ENCODE results near the gene TMEM106A. TPM values are rescaled to one million over a fixed set of nuclear protein-coding genes. Genes with fewer than 3 reads are reported as not detected.
"Not testable (repeated sequence)": the region's sequence is repeated elsewhere in the genome, so short reads cannot be mapped to it uniquely, and the experiment has no call there.

The TMEM106A gene
- total and polyA plus RNA-seq, 2 donors (not counting 1 experiment from before 2014, with no cell fraction given): 23.7 to 66.0 TPM

GRCh38 chr17:43224146-43224705, 12.6 kb downstream of the TMEM106A start:
- H3K4me1 Mint-ChIP-seq: peaks cover 11% of the 10 kb centered on the region
- Histone ChIP-seq H2AFZ (ENCODE audit: insufficient read depth, low read depth, low read length, poor library complexity, severe bottlenecking) (no peak overlapping the region), H3K36me3 (replicated peaks in 1 of 2; ENCODE audit: control extremely low read depth in 1 of 2, control insufficient read depth in 1 of 2, extremely low read depth in 1 of 2, insufficient read depth in 2 of 2, low read length in 1 of 2) (peaks cover 0 to 31% of the 10 kb centered on the region in 2 experiments), H3K27ac (ENCODE audit: low read length in 2 of 2) (peak overlapping the region in 1 of 2 donors; percentile 11), H3K27me3 (replicated peaks in 1 of 4; ENCODE audit: control extremely low read depth in 1 of 4, control insufficient read depth in 3 of 4, insufficient read depth in 4 of 4, low read length in 3 of 4) (no peaks in the 10 kb centered on the region), H3K79me2 (ENCODE audit: control insufficient read depth, insufficient read depth, low read length) (no peaks in the 10 kb centered on the region), H4K20me1 (ENCODE audit: control insufficient read depth, insufficient read depth, low read length, poor library complexity, severe bottlenecking) (no peaks in the 10 kb centered on the region), H3K4me3 (ENCODE audit: control extremely low read depth in 1 of 5, extremely low read depth in 1 of 5, insufficient read depth in 1 of 5, low read depth in 2 of 5, low read length in 4 of 5) (no peak overlapping the region), H3K4me1 (ENCODE audit: control insufficient read depth in 2 of 2, insufficient read depth in 2 of 2, low read length in 2 of 2) (peaks cover 0 to 10% of the 10 kb centered on the region in 2 donors), H3K9me3 (ENCODE audit: control extremely low read depth in 1 of 3, control insufficient read depth in 2 of 3, insufficient read depth in 1 of 3, low read length in 2 of 3) (no peaks in the 10 kb centered on the region), H3K4me2 (replicated peaks; ENCODE audit: low read depth, low read length, poor library complexity, severe bottlenecking) (no peak overlapping the region), H3K9ac (ENCODE audit: low read length) (no peak overlapping the region)
- no peak for ATAC-seq (ENCODE audit: low read depth)
- H3K9me3 Mint-ChIP-seq (ENCODE audit: insufficient read depth): no peaks in the 10 kb centered on the region
- intact Hi-C loops (cut with micrococcal nuclease): no loop called here
- DNase-seq: no peak
- WGBS (ENCODE audit: insufficient coverage): 89% methylated on average over 5 of the region's 7 CpGs
- no peak overlapping the region for H3K4me3 Mint-ChIP-seq
- ChIA-PET POLR2A (no interaction called here), CTCF (no interaction called here)
- no peaks in the 10 kb centered on the region for H3K27me3 Mint-ChIP-seq
- H3K27ac Mint-ChIP-seq: no peak overlapping the region
- TF ChIP-seq CTCF (IDR thresholded peaks at IDR 0.05): no peak
- no peak for TF ChIP-seq EZH2 (IDR thresholded peaks at IDR 0.05; ENCODE audit: borderline replicate concordance, insufficient read depth, low read depth, low read length, poor library complexity, severe bottlenecking)

- TF ChIP-seq EZH2 (IDR thresholded peaks at IDR 0.05; ENCODE audit: borderline replicate concordance, insufficient read depth, low read depth, low read length, poor library complexity, severe bottlenecking) (no peak), CTCF (IDR thresholded peaks at IDR 0.05) (no peak)
- no peak overlapping the region for H3K9ac ChIP-seq (ENCODE audit: low read length)
- H3K9me3 ChIP-seq (ENCODE audit: control extremely low read depth in 1 of 3, control insufficient read depth in 2 of 3, insufficient read depth in 1 of 3, low read length in 2 of 3): no peaks in the 10 kb centered on the region
- no peak overlapping the region for H3K4me3 ChIP-seq (ENCODE audit: control extremely low read depth in 1 of 5, extremely low read depth in 1 of 5, insufficient read depth in 1 of 5, low read depth in 2 of 5, low read length in 4 of 5)
- ChIA-PET CTCF (interaction anchor here (0.6 to 1.2 kb wide), 5 partner anchors 91 to 1577 kb away, joined by 3 to 6 read pairs (median 3); no protein-coding TSS in a partner anchor), POLR2A (no interaction called here)
- peaks cover 0 to 10% of the 10 kb centered on the region in 2 donors for H3K4me1 ChIP-seq (ENCODE audit: control insufficient read depth in 2 of 2, insufficient read depth in 2 of 2, low read length in 2 of 2)
- H3K79me2 ChIP-seq (ENCODE audit: control insufficient read depth, insufficient read depth, low read length): no peaks in the 10 kb centered on the region
- H4K20me1 ChIP-seq (ENCODE audit: control insufficient read depth, insufficient read depth, low read length, poor library complexity, severe bottlenecking): no peaks in the 10 kb centered on the region
- H3K4me2 ChIP-seq (replicated peaks; ENCODE audit: low read depth, low read length, poor library complexity, severe bottlenecking): no peak overlapping the region
- ATAC-seq (ENCODE audit: low read depth) (no peak), DNase-seq (no peak)
- Mint-ChIP-seq H3K4me3 (no peak overlapping the region), H3K27ac (no peak overlapping the region), H3K9me3 (ENCODE audit: insufficient read depth) (no peaks in the 10 kb centered on the region), H3K27me3 (no peaks in the 10 kb centered on the region), H3K4me1 (peaks cover 8% of the 10 kb centered on the region)
- H3K36me3 ChIP-seq (replicated peaks in 1 of 2; ENCODE audit: control extremely low read depth in 1 of 2, control insufficient read depth in 1 of 2, extremely low read depth in 1 of 2, insufficient read depth in 2 of 2, low read length in 1 of 2): peaks cover 0 to 25% of the 10 kb centered on the region in 2 experiments
- H2AFZ ChIP-seq (ENCODE audit: insufficient read depth, low read depth, low read length, poor library complexity, severe bottlenecking): no peak overlapping the region
- H3K27me3 ChIP-seq (replicated peaks in 1 of 4; ENCODE audit: control extremely low read depth in 1 of 4, control insufficient read depth in 3 of 4, insufficient read depth in 4 of 4, low read length in 3 of 4): no peaks in the 10 kb centered on the region
- intact Hi-C loops (cut with micrococcal nuclease): no loop called here
- no peak overlapping the region for H3K27ac ChIP-seq (ENCODE audit: low read length in 2 of 2)
- 98% methylated on average over 5 of the region's 7 CpGs for WGBS (ENCODE audit: insufficient coverage)
These were observed 14.7 kb downstream of the TMEM106A start for GRCh38 chr17:43226393-43226792.

GRCh38 chr17:43228020-43228782, 16.5 kb downstream of the TMEM106A start, which contains the start of gene CCDC200:
Gene CCDC200 (minus strand): TSS chr17:43228623. CDS start chr17:43228554, 69 bp downstream.
- H3K27ac ChIP-seq (ENCODE audit: low read length in 2 of 2); intact Hi-C loops (cut with micrococcal nuclease); H3K4me1 Mint-ChIP-seq; CTCF ChIA-PET; H2AFZ ChIP-seq (ENCODE audit: insufficient read depth, low read depth, low read length, poor library complexity, severe bottlenecking); H3K4me2 ChIP-seq (replicated peaks; ENCODE audit: low read depth, low read length, poor library complexity, severe bottlenecking); H3K27me3 ChIP-seq (replicated peaks in 1 of 4; ENCODE audit: control extremely low read depth in 1 of 4, control insufficient read depth in 3 of 4, insufficient read depth in 4 of 4, low read length in 3 of 4); H3K27ac Mint-ChIP-seq; H3K79me2 ChIP-seq (ENCODE audit: control insufficient read depth, insufficient read depth, low read length); ATAC-seq (ENCODE audit: low read depth); DNase-seq; POLR2A ChIA-PET; H3K4me3 Mint-ChIP-seq; H3K4me3 ChIP-seq (ENCODE audit: control extremely low read depth in 1 of 5, extremely low read depth in 1 of 5, insufficient read depth in 1 of 5, low read depth in 2 of 5, low read length in 4 of 5); H3K9me3 Mint-ChIP-seq (ENCODE audit: insufficient read depth); H3K27me3 Mint-ChIP-seq; H4K20me1 ChIP-seq (ENCODE audit: control insufficient read depth, insufficient read depth, low read length, poor library complexity, severe bottlenecking); H3K9ac ChIP-seq (ENCODE audit: low read length): not testable (repeated sequence)
- Histone ChIP-seq H3K4me1 (ENCODE audit: control insufficient read depth in 2 of 2, insufficient read depth in 2 of 2, low read length in 2 of 2) (peaks cover 0 to 19% of the 10 kb centered on the region in 2 donors), H3K36me3 (replicated peaks in 1 of 2; ENCODE audit: control extremely low read depth in 1 of 2, control insufficient read depth in 1 of 2, extremely low read depth in 1 of 2, insufficient read depth in 2 of 2, low read length in 1 of 2) (peaks cover 0 to 21% of the 10 kb centered on the region in 2 experiments), H3K9me3 (ENCODE audit: control extremely low read depth in 1 of 3, control insufficient read depth in 2 of 3, insufficient read depth in 1 of 3, low read length in 2 of 3) (peaks cover 0 to 10% (median 0%) of the 10 kb centered on the region in 3 donors)
- WGBS (ENCODE audit: insufficient coverage): no CpG with 5 or more reads among the region's 7 CpGs

All from B cell (primary cell).